HG03521 (cell line): ENCODE results near the gene VAPB.

ENCODE experiments used
- ATAC-seq: cut with Tn5 transposase; IDR thresholded peaks from one replicate; pipeline ENCODE4 v1.9.1; 2021; ENCODE audit warnings: mild to moderate bottlenecking, moderate library complexity; ENCODE audit not compliant: unreplicated experiment

The VAPB gene

DNA sequence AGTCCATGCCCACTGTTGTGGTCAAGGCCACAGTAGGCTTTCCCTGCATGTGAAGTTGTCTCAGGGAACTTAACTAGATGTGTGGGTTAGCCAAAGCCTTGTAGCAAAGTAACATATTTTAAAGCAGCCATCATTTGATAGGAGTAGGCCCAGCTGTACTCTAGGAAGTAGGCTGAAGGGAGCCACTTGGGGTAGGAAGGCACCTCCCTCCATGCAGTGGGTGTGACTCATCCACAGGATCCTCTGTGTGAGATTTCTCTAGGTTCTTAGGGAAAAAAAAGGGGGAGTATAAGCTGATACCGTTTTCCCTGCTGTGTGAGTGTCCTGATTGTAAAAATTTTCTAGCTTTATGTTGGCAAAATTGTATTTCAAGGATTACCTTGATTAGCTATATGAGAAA, 44.7 kb downstream of the VAPB start:
- no peak for ATAC-seq

GRCh38 chr20:58434326-58434725, 45.3 kb downstream of the VAPB start:
- no peak for ATAC-seq

DNA sequence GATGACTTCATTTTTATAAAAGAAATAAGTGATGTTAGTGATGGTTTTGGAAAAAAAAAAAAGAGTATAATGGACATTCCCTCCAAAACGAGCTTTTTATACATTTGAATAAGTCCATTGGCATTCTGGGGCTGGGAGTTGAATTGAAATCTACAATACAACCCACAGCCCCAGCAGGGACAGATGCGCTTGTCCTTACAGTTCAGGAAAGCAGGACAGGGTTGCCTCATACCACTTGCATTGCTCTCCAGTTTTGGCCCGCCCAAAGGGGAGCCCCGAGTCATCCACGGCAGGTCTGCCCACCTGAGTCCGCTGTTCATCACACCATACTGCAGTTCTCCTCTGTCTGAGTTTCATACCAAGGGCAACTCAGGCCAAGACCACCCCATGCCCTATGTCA, 46.2 kb downstream of the VAPB start:
- ATAC-seq, result no peak

DNA sequence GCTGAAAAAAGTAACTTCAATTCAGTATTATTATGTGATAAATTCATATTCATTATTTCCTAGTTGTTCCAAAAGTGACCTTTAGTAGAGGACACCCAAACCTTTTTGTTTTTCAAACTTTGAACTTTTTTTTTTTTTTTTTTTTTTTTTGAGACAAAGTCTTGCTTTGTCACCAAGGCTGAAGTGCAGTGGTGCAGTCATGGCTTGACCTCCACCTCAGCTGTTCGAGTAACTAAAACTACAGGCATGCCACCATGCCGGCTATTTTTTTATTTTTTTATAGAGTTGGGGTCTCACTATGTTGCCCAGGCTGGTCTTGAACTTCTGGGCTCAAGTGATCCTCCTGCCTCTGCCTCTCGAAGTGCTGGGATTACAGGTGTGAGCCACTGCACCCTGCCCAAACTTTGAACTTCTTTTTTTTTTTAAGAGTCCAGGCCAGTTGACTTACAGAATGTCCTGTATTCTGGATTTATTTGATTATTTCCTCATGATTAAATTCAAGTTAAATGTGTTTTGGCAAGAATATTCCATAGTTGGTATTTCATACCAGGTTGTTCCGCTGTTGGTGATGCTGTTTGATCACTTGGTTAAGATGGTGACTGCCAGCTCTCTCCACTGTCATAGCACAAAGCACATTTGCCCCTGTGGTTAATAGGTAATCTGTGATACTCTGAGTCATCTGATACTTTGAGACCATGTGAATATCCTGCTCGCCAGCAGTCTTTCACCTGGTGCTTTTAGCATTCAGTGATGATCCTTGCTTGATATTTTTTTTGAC, 48.0 kb downstream of the VAPB start:
- no peak for ATAC-seq

- ATAC-seq, result no peak
Observed at GRCh38 chr20:58438970-58439808, 50.2 kb downstream of the VAPB start.

GRCh38 chr20:58440021-58440767, 51.2 kb downstream of the VAPB start:
- no peak for ATAC-seq

DNA sequence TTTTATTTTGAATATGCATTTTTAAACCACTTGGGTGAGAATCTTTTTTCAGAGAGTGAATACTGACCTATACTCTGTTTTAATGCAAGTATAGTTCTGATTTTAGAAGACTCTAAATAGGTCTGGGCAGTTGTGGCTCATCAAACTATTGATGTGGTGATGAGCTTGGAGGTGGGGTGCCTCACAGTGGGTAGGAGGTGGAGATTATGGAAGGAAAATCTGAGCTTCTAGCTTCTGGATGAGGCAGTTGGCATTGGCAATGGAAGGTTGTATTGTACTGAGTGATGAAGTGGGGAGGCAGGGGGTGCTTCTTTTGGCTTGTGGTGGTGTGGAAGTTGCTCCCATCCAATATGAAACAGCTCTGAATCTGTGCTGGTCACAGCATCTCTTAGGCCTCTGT, 52.7 kb downstream of the VAPB start:
- no peak for ATAC-seq

GRCh38 chr20:58444746-58445255, 55.8 kb downstream of the VAPB start:
- no peak for ATAC-seq

GRCh38 chr20:58446264-58446959, 57.4 kb downstream of the VAPB start:
- ATAC-seq, result no peak

GRCh38 chr20:58446960-58447265, 57.9 kb downstream of the VAPB start:
- ATAC-seq, result no peak

- ATAC-seq, result no peak
Observed at GRCh38 chr20:58447511-58448391, 58.7 kb downstream of the VAPB start.

DNA sequence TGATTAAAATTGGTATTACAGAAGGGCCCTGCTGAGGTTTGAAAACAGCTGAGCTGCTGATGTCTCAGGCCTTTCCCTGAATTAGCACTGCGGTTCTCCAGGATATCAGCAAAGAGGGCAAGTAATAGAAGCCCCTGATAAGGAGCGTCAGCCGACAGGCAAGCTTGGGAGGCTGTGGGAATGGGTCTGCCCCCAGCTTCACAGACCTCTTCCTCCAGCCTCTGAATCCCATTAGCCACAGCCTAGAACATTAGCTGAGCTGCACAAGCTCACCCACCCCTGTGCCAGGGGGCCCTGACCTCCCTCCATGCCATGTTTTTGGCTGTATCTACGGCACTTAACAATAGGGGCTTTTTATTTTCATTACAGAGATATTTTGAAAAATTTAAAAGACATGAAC, 59.9 kb downstream of the VAPB start:
- no peak for ATAC-seq

- no peak for ATAC-seq
Observed at GRCh38 chr20:58449681-58450221, 60.7 kb downstream of the VAPB start.

GRCh38 chr20:58450254-58450653, 61.2 kb downstream of the VAPB start:
- ATAC-seq, result no peak

DNA sequence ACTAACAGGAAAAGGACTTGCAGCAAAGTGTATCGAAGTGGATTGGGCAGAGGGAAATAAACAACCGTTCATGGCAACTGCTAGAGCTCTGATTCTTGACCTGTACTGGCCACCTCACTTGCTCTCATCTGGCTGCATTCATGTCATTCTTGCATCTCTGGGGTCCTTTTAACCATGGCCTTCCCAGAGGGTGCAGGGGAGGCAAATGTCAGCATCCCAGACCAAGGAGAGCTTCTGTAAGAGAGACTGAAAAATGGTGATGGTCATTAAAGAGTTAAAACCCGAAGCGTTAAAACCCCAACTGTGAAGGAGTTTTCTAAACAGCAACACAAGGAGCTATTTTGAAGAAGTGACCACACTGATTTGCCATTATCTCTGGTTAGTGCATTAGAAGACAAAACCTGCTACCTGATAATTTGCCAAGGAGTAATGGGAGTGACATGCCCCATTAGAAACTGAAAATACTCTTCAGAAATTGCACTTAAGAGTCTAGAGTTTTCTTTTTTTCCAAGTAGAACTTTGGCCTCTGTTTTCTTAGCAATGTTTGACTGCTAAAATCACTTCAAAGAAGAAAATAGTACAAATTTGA, 63.7 kb downstream of the VAPB start:
- no peak for ATAC-seq

DNA sequence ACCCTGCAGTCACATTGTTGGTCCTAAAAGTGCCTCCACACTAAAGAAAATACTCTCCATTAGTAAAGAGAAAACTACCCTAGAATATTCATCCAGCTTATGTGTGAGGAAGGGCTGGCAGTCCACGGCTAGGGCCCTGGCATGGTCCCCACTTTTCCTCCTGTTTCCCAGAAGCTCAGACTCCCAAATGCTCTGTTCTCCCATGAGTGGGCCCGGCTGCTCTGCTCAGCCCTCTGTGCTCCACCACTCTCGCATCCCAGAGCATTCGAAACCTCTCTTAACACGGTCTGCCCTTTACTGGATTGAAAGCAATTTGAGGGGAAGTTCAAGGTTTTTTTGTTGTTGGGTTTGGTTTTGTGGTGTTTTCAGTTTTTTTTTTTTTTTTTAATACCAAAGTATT, 64.4 kb downstream of the VAPB start:
- no peak for ATAC-seq

- no peak for ATAC-seq
Observed at GRCh38 chr20:58454460-58454859, 65.4 kb downstream of the VAPB start.

GRCh38 chr20:58457083-58457695, 68.2 kb downstream of the VAPB start:
- no peak for ATAC-seq
